NB4 (cell line): Measurements from ENCODE around the gene GFM2.

Experiments used
- CTCF ChIP-seq: IDR thresholded peaks from one replicate; pipeline ENCODE4 v1.5.1; 2012; ENCODE audit warnings: low read depth, low read length
- MAX ChIP-seq: IDR thresholded peaks from 2 replicates; pipeline ENCODE4 v1.6.1; 2011; ENCODE audit warnings: low read depth, low read length
- MYC ChIP-seq: IDR thresholded peaks from 2 replicates; pipeline ENCODE4 v1.6.1; 2011; ENCODE audit warnings: low read depth, low read length
- POLR2A ChIP-seq: IDR thresholded peaks from 2 replicates; pipeline ENCODE4 v1.6.1; 2011; ENCODE audit warnings: mild to moderate bottlenecking; ENCODE audit not compliant: insufficient read length; ENCODE audit errors: extremely low read depth

- no peak for TF ChIP-seq CTCF
- TF ChIP-seq POLR2A = no peak
- TF ChIP-seq MAX = no peak
- no peak for TF ChIP-seq MYC
Observed at GRCh38 chr5:74686962-74687751, 79.8 kb downstream of the GFM2 start.
